Choroid plexus epithelial cell (primary cell): ENCODE results near the gene TTBK2.

ENCODE experiments used
- DNase-seq: peaks from one replicate; pipeline ENCODE4 v3.0.0-alpha.2; 2010; ENCODE audit warnings: low read depth
- H3K4me3 ChIP-seq: 2 replicates; pipeline ENCODE4 v1.5.1; 2011; ENCODE audit warnings: low read depth, mild to moderate bottlenecking, control low read depth, low read length, moderate library complexity
- CTCF ChIP-seq: conservative IDR thresholded peaks from 2 replicates; pipeline ENCODE4 v1.5.1; 2011; ENCODE audit warnings: low read depth, mild to moderate bottlenecking, control low read depth, inconsistent platforms, low read length, moderate library complexity

The TTBK2 gene

GRCh38 chr15:42788725-42789124 is 131.9 kb downstream of the TTBK2 start:
- no peak overlapping the region for H3K4me3 ChIP-seq
- TF ChIP-seq CTCF, result no peak
- DNase-seq, result no peak

GRCh38 chr15:42786978-42787377 is 133.6 kb downstream of the TTBK2 start:
- TF ChIP-seq CTCF, result no peak
- H3K4me3 ChIP-seq, result no peak overlapping the region
- DNase-seq, result no peak

- no peak overlapping the region for H3K4me3 ChIP-seq
- TF ChIP-seq CTCF, result no peak
- no peak for DNase-seq
These were observed 135.0 kb downstream of the TTBK2 start for GRCh38 chr15:42785569-42785968.

- no peak for TF ChIP-seq CTCF
- no peak overlapping the region for H3K4me3 ChIP-seq
- no peak for DNase-seq
These were observed 135.9 kb downstream of the TTBK2 start for GRCh38 chr15:42784705-42785104.

GRCh38 chr15:42782716-42783115 is 137.9 kb downstream of the TTBK2 start:
- TF ChIP-seq CTCF, result no peak
- H3K4me3 ChIP-seq, result no peak overlapping the region
- no peak for DNase-seq

- no peak for DNase-seq
- H3K4me3 ChIP-seq, result no peak overlapping the region
- TF ChIP-seq CTCF, result no peak
These were observed 145.2 kb downstream of the TTBK2 start for GRCh38 chr15:42775416-42775815.

GRCh38 chr15:42772901-42773300 is 147.7 kb downstream of the TTBK2 start:
- DNase-seq, result no peak
- no peak for TF ChIP-seq CTCF
- no peak overlapping the region for H3K4me3 ChIP-seq
